Measurements from ENCODE around the gene CTSA.

The CTSA gene

DNA sequence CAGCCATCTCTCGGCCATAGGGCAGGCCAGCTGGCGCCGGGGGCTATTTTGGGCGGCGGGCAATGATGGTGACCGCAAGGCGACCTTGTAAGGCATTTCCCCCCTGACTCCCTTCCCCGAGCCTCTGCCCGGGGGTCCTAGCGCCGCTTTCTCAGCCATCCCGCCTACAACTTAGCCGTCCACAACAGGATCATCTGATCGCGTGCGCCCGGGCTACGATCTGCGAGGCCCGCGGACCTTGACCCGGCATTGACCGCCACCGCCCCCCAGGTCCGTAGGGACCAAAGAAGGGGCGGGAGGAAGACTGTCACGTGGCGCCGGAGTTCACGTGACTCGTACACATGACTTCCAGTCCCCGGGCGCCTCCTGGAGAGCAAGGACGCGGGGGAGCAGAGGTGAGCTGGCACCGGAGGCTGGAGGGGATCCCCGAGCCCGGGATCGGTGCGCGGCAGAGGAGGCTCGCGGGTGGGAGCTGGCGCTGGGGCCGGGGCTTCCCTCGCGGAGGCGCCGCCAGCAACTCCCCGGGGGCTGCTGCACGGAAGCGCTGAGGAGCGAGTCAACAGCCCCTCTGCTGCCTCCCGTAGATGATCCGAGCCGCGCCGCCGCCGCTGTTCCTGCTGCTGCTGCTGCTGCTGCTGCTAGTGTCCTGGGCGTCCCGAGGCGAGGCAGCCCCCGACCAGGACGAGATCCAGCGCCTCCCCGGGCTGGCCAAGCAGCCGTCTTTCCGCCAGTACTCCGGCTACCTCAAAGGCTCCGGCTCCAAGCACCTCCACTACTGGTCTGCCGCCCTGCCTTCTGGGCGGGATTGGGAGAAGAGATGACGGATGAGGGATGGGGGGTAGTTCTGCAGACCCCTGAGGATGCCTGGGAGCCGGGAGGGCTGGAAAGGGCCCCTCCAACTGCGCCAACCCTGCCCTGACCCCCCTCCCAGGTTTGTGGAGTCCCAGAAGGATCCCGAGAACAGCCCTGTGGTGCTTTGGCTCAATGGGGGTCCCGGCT is at the start of gene CTSA, which contains the start of gene NEURL2:
Gene CTSA (plus strand): TSS at position 351 of the 999 bp plus-strand sequence. CDS start 234 bp downstream, at position 585.
Gene NEURL2 (minus strand): TSS at position 224 of the 999 bp plus-strand sequence. CDS start 217 bp downstream, at position 7.
- DNase-seq, result peak; percentile 99

DNA sequence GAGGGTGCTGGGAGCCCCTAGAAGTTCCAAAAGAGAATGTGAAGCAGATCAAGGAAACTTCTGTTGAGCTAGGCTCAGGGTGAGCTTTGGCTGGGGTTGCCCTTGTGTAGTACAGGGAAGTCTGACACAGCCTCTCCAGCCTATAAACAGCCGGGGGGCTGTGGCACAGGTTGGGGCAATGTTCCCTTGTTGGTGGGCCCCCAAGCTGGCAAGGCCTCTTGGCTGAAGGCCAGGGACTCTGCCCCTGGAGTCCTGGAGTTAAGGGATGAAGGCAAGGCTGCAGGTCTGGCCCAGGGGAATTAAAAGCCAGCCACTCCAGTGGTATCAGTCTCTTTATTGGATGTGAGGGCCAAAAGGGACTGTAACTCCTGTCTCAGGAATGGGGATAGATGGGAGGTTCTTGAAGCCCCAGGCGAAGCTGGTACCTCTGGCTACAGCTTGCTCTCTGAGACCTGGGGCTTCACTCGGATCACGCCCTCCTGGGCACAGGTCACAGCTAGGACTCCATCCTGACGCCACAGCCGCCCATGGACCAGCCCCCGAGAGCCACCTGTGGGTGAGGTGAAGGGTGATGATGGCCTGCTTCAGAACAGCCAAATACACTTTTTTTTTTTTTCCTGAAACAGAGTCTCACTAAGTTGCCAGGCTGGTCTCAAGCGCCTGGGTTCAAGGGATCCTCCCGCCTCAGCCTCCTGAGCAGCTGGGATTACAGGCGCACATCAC is 49.6 kb upstream of the CTSA start:
- DNase-seq, result no peak

DNA sequence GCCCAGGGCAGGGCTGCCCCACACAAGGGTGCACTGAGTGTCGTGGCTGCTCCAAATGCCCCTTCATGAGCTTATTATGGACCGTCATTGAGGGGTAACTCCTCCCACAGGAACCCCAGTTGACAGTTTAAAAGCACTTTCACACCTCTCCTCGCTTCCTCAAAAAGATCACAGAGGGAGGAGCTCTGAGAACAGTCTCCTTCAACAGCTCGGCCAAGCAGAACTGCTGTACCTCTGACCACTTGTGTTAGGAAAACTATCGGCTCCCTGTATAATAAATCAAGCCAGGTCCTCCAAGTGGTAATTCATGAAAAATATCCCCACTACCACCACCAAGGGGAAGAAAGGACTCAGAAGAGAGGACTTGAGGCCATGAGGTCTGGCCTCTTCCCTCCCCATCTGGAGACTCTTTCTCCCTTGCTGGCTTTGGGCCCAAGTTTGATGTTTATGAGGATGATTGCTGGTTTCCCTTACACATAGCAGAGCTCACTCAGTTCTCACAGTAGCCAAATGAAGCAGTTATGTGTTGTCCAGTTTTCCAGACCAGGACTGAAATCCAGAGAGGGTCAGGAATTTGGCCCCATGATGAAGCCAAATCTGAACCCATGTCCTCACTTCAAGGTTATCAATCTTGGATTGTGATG is 48.8 kb upstream of the CTSA start:
- no peak for DNase-seq

DNA sequence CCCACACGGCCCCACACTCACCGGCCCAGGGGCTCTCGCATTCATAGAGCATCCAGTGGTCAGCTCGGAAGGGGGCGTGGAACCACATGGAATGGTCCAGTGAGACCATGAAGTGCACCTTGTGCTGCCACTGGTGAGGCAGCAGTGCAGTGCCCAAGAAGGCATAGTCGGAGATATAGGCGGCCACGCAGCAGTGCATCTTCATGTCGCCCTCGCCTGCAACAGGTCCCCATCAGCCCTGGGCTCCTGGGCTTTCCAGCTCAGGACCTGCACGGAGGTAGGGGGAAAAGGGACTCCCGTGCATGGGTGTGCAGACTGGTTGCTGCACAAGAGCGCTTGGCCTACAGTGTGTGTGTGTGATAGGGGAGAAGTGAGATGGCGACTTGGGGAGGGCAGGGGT is 47.6 kb upstream of the CTSA start:
- DNase-seq, result no peak

DNA sequence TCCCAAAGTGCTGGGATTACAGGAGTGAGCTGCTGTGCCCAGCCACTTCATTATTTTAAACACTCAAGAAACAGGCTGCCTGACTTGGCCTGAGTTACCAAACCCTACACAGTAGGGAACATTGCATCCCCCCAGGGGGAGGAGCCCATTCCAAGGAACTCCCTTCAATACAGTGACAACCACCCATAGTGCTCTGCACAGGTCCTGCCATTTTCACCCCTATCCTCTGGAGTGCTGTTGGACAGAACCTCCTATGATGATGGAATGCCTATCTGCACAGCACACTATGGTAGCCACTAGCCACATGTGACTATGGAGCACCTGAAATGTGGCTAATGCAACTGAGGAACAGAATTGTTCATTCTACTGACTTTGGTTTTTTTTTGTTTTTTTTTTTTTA is 45.7 kb upstream of the CTSA start:
- no peak for DNase-seq

DNA sequence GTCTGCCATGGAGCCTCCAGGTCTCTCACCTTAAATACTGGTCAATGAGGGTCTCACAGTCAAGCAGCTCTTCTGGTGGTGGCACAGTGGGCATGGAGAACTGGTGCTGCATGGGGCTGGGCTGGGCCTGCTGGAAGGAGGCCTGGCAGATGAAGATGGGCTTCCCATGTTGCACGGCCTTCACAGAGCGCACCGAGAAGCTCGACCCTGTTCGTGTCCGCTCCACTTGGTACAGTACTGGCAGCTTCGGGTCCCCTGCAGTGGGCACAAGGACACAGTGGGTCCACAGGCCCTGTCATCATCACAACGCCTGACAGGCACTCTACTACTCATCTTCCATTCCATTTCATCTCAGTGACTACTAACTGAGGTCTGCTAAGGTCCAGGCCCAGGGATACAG is 42.7 kb upstream of the CTSA start:
- no peak for DNase-seq

DNA sequence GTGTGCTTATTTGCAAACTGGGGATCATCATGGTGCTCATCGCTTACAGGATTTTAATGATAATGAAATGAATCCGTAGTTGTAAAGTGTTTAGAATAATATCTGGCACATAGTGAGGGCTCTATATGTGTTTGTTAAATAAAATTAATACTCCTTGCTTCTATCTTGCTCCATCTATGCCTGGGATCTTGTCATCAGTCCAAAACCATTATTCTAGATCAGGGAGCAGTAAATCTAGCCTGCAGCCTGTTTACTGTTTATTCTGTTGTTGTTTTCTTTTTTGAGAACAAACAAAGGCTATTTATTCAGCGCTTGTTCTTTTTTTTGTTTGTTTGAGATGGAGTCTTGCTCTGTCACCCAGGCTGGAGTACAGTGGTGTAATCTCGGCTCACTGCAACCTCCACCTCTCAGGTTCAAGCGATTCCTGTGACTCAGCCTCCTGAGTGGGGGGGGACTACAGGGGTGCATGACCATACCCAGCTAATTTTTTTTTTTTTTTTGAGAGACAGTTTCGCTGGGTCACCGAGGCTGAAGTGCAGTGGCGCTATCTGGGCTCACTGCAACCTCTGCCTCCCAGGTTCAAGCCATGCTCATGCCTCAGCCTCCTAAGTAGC is 42.1 kb upstream of the CTSA start:
- DNase-seq, result no peak

DNA sequence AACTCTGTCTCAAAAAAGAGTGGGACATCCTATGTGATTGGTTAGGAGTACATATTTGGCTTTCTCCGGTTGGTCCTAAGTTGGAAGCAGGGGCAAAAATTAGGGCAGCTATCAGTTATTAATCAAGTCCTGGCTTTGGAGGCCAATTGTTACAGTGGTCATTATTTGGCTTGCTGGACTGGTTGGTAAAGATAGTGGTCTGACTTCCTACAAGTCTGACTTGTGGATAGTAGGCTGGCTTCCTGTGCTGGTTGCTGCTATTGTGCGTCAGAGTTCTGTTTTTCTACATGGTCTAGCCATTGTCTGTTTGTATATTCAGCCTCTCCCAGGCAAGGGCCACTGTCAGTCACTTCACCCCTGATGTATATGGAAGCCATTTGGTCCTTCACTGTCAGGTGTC is 40.9 kb upstream of the CTSA start:
- DNase-seq, result no peak

DNA sequence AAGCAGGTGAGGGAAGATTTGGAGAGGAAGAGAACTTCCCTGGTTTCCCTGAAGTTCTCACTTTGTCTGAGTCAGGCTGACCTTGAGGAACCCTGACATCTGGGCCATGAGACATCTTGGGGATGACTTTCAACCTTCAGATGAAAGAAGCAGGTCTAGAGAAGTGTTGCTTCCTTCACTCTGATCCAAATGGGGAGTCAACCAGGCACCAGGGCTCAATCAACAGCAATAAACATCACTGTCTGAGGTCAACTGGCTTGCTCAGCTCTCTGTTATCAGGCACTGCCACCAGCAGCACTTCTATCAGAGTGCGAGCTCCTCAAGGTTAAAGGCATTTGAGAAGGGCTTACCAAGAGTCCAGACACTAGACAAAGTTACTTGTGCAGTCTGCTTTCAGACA is 40.2 kb upstream of the CTSA start:
- DNase-seq, result no peak

DNA sequence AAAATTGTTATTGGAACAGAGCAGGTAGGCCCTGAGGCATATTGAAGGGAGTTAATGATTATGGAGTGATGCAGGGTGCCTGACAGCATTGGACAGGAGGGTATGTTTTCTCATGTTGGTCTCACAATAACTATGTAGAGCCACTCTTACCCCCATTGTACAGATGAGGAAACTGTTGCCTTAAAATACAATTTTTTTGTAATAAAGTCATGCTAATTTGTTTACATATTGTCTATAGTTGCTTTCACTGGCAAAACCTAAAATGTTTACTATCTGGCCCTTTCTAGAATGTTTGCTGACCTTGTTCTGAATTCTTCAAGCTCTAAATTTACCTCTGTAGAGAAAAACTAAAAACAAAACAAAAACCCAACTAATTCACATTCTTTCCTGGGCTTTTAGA is 39.6 kb upstream of the CTSA start:
- no peak for DNase-seq

DNA sequence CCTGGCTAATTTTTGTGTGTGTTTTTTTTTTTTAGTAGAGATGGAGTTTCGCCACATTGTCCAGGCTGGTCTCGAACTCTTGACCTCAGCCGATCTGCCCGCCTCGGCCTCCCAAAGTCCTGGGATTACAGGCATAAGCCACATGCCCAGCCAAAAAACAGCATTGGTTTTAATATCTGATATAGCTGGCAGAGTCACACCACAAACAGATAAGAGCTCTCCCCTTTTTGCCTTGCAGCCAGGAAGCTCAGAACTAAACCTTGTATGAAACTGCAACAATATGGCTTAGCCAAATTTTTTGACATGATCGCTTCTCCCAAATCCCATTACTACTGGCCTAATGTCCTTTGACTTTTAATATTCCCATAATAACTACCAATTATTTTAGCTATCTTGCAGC is 38.8 kb upstream of the CTSA start:
- no peak for DNase-seq

DNA sequence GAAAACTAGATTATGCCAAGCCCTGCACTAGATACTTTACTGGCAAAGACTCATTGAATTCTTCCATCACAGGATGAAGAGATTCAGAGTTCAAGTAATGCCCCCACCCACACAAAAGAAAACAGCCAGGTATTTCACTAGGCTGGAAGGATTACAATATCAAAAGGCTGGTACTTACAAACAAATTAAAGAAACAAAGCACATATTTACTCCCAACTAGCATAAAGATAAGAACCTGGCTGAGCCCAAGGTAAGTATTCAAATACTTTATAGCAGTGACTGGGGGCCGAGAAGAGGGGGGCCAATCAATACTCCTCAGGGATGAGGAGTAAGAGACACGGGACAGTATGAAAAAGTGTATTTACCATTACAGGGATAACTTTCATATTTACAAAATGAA is 37.7 kb upstream of the CTSA start:
- no peak for DNase-seq

DNA sequence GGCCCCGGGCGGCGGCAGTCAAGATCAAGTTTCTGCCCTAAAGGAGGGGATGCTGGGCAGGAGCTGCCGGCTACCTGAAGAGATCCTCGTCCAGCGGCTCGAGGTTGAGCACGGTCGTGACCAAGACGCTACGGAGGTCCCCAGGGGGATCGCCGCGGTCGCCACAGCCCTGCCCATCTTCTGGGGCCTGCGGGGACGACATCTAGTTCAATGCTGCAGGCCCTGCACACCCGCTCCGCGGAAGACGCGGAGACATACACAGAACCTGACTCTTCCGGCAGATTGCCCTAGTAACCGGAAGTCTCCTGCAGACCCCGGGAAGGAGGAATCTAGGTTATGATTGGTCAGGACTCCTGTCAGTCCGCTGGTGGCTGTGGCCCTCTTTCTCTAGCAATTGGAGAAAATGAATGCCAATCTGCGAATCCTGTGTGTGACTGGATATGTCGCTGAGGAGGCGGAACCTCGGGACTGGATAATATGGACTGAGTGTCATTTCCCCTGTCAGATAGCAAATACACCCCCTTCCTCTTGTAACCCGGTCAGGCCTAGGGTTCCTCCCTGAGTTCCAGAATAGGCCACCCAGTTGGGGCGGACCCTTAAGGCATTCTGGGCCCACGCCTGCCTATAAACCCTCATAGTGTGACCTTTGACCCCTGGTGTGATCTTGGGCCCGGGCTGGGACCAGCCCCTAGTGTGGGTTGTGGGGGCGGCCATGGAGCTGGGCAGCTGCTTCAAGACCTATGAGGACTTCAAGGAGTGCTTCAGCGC is 33.8 kb upstream of the CTSA start, which contains the start of the genes ACOT8 and ZSWIM3:
Gene ACOT8 (minus strand): TSS at position 279 of the 768 bp plus-strand sequence. CDS start 77 bp downstream, at position 202.
Gene ZSWIM3 (plus strand): TSS at position 501 of the 768 bp plus-strand sequence. CDS start 212 bp downstream, at position 713.
- DNase-seq, result peak; percentile 93

DNA sequence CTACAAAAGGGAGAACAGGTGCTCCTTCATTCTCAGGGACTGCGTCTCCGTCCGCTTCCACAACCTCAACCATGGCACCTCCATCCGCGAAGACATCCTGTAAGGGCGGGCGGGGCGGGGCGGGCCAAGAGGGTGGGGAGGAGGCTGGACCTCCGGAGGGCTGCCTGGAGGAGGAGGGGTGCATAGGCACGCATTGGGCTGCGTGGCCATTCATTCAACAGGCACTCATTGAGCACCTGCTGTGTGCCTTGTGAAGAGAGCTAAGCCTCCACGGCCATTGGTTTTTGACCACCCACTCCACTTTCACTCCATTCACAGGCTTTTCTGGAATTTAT is 33.3 kb upstream of the CTSA start:
- DNase-seq, result no peak

DNA sequence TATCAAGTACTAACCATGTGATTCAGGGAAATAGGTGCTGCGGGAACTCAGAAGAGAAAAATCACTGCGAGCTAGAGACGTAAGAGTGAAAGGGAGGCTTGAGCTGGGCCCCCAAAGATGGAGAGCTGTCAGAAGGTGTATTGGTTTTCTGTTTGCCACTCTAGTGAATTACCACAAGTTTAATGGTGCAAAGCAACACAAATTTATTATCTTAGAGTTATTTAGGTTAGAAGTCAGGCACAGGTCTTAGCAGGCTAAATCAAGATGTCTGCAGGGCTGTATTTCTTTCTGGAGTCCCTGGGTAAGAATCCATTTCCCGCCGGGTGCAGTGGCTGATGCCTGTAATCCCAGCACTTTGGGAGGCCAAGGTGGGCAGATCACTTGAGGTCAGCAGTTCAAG is 31.2 kb upstream of the CTSA start:
- no peak for DNase-seq

DNA sequence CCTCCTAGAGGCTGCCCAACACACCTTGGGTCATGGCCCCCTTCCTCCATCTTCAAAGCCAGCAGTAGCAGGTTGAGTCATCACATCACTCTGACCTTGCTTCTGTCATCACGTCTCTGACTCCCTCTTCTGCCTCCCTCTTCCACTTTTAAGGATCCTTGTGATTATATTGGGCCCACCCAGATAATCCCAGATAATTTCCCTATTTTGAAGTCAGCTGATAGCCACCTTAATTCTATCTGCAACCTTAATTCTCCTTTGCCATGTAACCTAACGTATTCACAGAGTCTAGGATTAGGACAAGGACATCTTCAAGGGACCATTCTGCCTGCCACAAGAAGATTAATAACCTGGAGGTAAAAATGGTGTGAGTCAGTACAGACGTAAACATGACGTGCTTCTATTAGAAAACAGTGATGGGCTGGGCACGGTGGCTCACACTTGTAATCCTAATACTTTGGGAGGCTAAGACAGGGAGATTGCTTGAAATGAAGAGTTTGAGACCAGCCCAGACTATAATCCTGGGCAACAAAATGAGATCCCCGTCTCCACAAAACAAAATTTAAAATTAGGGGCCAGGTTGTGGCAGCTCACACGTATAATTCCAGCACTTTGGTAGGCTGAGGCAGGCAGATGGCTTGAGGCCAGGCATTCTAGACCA is 30.4 kb upstream of the CTSA start:
- DNase-seq, result no peak

DNA sequence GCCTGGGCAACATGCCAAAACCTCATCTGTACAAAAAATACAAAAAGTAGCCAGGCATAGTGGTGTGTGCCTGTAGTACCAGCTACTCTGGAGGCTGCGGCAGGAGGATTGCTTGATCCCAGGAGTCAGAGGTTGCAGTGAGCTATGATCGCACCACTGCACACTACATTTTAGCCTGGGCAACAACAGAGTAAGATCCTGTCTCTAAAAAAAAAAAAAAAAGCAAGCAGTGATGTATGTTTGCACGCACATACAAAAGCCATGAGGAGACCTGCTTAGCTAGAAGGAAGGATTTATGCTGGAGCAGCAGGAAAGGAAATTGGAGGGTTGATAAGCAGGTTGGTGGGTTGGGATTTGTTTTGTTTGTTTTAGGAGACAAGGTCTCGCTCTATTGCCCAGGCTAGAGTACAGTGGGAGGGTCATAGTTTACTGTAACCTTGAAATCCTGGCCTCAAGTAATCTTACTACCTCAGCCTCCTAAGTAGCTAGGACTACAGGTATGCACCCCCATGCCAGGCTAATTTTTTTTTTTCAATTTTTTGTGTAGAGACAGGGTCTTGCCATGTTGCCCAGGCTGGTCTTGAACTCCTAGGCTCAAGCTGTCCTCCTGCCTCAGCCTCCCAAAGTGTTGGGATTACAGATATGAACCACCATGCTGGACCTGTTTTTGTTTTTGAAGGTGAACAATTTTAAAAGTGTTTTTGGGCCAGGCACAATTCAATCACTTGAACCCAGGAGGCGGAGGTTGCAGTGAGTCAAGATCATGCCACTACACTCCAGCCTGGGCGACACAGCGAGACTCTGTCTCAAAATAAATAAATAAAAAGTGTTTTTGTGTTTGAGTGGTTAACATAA is 29.7 kb upstream of the CTSA start:
- no peak for DNase-seq

DNA sequence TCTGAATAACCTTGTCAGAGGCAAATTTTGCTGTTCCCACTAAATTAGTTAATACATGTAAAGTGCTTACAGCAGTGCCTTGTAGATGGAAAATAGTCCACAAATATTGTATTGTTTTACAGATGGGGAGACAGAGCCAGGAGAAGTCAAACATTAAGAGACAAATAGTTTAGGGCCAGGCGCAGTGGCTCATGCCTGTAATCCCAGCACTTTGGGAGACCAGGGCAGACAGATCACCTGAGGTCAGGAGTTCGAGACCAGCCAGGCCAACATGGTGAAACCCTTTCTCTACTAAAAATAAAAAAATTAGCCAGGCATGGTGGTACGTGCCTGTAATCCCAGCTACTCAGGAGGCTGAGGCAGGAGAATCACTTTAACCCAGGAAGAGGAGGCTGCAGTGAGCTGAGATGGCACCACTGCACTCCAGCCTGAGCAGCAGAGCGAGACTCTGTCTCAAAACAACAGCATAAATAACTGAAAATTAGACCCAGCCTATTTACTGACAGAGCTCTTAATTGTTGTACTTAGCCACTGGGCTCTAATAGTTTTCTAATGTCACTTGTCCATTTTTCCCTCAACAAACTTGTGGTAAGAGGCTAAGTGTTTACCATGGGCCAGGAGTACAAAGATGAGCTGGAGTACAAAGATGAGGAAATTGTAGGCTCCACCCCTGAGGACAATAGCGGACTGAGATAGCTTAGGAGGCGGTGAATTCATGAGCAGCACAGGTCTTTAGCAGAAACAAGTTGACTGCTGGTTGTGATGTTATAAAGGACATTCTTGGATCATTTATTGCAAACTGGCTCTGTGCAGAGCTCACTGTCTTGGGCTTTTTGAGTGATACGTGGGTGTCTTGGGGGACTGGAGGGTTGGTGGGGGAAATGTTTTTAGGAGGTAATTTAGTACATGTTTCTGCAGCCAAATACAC is 27.3 kb upstream of the CTSA start:
- no peak for DNase-seq

DNA sequence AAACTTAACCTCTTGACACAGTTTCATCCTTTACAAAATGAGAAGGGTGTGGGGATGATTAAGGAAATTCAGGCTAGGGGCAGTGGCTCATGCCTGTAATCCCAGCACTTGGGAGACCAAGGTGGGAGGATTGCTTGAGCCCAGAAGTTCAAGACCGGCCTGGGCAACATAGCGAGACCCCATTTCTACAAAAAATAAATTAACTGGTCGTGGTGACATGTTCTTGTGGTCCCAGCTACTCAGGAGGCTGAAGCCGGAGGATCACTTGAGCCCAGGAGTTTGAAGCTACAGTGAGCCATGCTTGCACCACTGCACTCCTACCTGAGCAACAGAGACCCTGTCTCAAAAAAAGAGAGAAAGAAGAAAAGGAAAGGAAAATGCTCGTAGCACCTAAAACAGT is 24.7 kb upstream of the CTSA start:
- DNase-seq, result no peak

Data from 8988T (cell line).